HFF-Myc (cell line): ENCODE data around the gene CKAP5.
A peak's percentile ranks its signal among the peaks of the same experiment; 100 is the strongest.

Experiments used
- DNase-seq: peaks from one replicate; pipeline ENCODE4 v3.0.0-alpha.2; 2011; ENCODE audit warnings: low read depth; ENCODE audit errors: extremely low read depth
- H3K4me3 ChIP-seq: replicated peaks from 2 replicates; pipeline ENCODE4 v1.5.1; 2011; ENCODE audit warnings: low read depth, mild to moderate bottlenecking, control low read depth, low read length
- CTCF ChIP-seq: IDR thresholded peaks from 2 replicates; pipeline ENCODE4 v1.5.1; 2012; ENCODE audit warnings: mild to moderate bottlenecking, low read depth, low read length, control low read depth; ENCODE audit errors: missing control alignments

The CKAP5 gene

GRCh38 chr11:46876471-46876870 lies 30.4 kb upstream of the CKAP5 start:
- TF ChIP-seq CTCF: no peak
- DNase-seq: no peak
- H3K4me3 ChIP-seq: no peak overlapping the region

- no peak for DNase-seq
- H3K4me3 ChIP-seq: no peak overlapping the region
- no peak for TF ChIP-seq CTCF
Measured at GRCh38 chr11:46874586-46874985, 28.5 kb upstream of the CKAP5 start.

- H3K4me3 ChIP-seq: no peak overlapping the region
Measured at GRCh38 chr11:46868912-46869311, 22.8 kb upstream of the CKAP5 start.

GRCh38 chr11:46865340-46865739 lies 19.3 kb upstream of the CKAP5 start:
- no peak overlapping the region for H3K4me3 ChIP-seq
- TF ChIP-seq CTCF: no peak
- DNase-seq: peak; percentile 6

More at GRCh38 chr11:46868912-46869311, 22.8 kb upstream of the CKAP5 start:
- TF ChIP-seq CTCF: no peak
- DNase-seq: no peak

- TF ChIP-seq CTCF: no peak
- DNase-seq: no peak
Measured at GRCh38 chr11:46860218-46860617, 14.1 kb upstream of the CKAP5 start.

GRCh38 chr11:46858920-46859546 lies 13.0 kb upstream of the CKAP5 start:
- no peak for TF ChIP-seq CTCF
- H3K4me3 ChIP-seq: no peak overlapping the region
- no peak for DNase-seq

More at GRCh38 chr11:46860218-46860617, 14.1 kb upstream of the CKAP5 start:
- H3K4me3 ChIP-seq: no peak overlapping the region

GRCh38 chr11:46857666-46858065 lies 11.6 kb upstream of the CKAP5 start:
- no peak overlapping the region for H3K4me3 ChIP-seq
- TF ChIP-seq CTCF: no peak
- DNase-seq: no peak
